GM23248 (cell line): ENCODE results near the gene ENO1.

Experiments
- EZH2 ChIP-seq: fragments of 200-600 bp; sonication (generic); IDR thresholded peaks from 2 replicates; pipeline ENCODE4 v1.6.1; 2018; ENCODE audit warnings: antibody characterized with exemption, mild to moderate bottlenecking; ENCODE audit not compliant: insufficient read depth, poor library complexity, severe bottlenecking
- EZH2phosphoT487 ChIP-seq: fragments of 200-600 bp; sonication (generic); IDR thresholded peaks from 2 replicates; pipeline ENCODE4 v1.6.1; 2018; ENCODE audit warnings: antibody characterized with exemption, moderate library complexity, mild to moderate bottlenecking, low read depth; ENCODE audit not compliant: insufficient read depth

DNA sequence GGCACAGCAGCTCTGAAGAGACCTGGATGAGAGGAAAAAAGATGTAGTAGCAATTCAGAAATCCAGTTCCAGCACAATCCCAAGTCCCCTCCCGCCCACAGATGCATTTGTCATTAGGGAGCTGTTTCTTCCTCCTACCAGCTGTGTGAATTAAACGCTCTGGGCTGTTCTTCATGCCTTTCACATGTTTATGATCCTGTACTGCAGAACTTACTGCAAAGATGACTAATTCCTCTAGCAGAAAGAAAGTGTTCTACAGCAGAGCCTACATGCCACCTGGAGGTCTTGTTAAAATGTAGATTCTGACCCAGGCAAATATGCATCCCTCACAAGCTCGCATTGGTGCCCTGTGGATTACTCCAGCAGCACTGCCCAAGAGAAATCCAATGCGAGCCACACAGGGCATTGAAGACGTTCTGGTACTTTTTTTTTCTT, 6.5 kb downstream of the ENO1 start:
- no peak for TF ChIP-seq EZH2
- TF ChIP-seq EZH2phosphoT487, result no peak
